ENCODE results near the gene NR2F6.

The NR2F6 gene

GRCh38 chr19:17215127-17215971 is 30.4 kb downstream of the NR2F6 start, which contains the start of gene USE1:
TSS of gene USE1 (plus strand) at chr19:17215357. CDS start at chr19:17215406, 49 bp downstream.
- Mint-ChIP-seq H3K4me3 (peak within 1 kb of the TSS; percentile 80), H3K4me1 (peaks cover 20% of the 10 kb centered on the region), H3K9me3 (no peaks in the 10 kb centered on the region), H3K36me3 (ENCODE audit: low read depth) (peaks cover 23% of the 10 kb centered on the region), H3K27ac (peak within 1 kb of the TSS; percentile 79), H3K27me3 (no peaks in the 10 kb centered on the region)
- DNase-seq: peak; percentile 84
- peak; percentile 95 for ATAC-seq

DNA sequence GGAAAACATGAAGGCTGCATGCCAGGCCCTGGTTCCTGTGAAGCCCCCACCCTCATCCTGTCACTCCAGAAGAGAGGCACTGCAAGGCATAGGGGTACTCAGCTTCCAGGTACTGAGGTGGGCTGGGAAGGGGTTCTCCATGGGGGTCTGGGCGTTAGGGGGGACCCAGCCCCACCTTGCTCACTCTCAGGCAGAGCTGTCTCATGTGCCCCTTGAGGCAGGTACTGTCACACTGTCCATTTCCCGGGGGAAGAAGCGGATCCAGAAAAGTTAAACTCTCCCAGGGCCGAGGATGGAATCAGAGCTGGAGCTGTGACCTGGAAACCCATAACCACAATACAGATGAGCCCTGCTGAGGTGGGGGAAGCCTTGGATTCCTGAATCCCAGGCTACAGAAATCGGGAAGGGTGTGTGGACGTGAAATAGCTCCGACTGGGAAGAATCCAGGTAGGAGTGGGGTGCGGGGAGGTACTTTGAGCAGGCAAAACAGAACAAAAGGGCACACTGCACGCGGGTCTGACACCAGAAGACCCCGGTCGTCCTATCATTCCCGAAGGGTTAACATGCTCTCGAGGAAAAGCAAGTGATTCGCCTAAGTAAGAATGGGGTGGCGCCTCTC is 31.1 kb downstream of the NR2F6 start:
- H3K4me1 Mint-ChIP-seq: peaks cover 22% of the 10 kb centered on the region
- H3K36me3 Mint-ChIP-seq (ENCODE audit: low read depth): peaks cover 25% of the 10 kb centered on the region
- ATAC-seq (no peak), DNase-seq (no peak)
- no peaks in the 10 kb centered on the region for H3K27me3 Mint-ChIP-seq
- peak overlapping the region; percentile 80 for H3K4me3 Mint-ChIP-seq
- no peaks in the 10 kb centered on the region for H3K9me3 Mint-ChIP-seq
- H3K27ac Mint-ChIP-seq: peak overlapping the region; percentile 79

GRCh38 chr19:17213334-17213733 is 32.4 kb downstream of the NR2F6 start:
- Mint-ChIP-seq H3K27me3 (no peaks in the 10 kb centered on the region), H3K36me3 (ENCODE audit: low read depth) (peaks cover 26% of the 10 kb centered on the region), H3K4me1 (peaks cover 30% of the 10 kb centered on the region), H3K4me3 (no peak overlapping the region), H3K27ac (no peak overlapping the region), H3K9me3 (no peaks in the 10 kb centered on the region)
- DNase-seq (no peak), ATAC-seq (no peak)

- DNase-seq (no peak), ATAC-seq (no peak)
- Mint-ChIP-seq H3K9me3 (no peaks in the 10 kb centered on the region), H3K27me3 (no peaks in the 10 kb centered on the region), H3K36me3 (ENCODE audit: low read depth) (peaks cover 19% of the 10 kb centered on the region), H3K4me1 (peaks cover 29% of the 10 kb centered on the region), H3K4me3 (no peak overlapping the region), H3K27ac (no peak overlapping the region)
Observed at GRCh38 chr19:17211547-17212446, 33.9 kb downstream of the NR2F6 start.

DNA sequence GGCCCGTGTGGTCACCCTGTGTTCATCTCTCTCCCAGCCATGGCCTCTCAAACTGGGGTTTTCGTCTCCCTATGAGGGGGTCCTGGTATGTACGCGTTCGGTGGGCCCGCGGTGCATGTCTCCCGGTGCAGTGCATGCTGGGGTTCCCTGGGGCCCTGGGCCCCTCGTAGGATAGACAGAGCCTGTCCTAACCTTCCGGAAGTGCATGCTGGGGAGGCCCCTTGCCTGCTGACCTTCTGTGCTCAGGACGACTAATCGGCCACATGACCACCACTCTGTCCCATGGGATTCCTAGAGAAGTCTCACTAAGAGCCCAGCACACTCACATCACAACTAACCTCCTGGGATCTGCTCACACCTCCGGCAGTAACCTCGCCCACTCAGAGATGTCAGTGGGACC is 35.4 kb downstream of the NR2F6 start:
- Mint-ChIP-seq H3K4me3 (no peak overlapping the region), H3K27ac (no peak overlapping the region), H3K36me3 (ENCODE audit: low read depth) (peaks cover 14% of the 10 kb centered on the region), H3K9me3 (no peaks in the 10 kb centered on the region), H3K27me3 (no peaks in the 10 kb centered on the region), H3K4me1 (peaks cover 19% of the 10 kb centered on the region)
- ATAC-seq (no peak), DNase-seq (no peak)

DNA sequence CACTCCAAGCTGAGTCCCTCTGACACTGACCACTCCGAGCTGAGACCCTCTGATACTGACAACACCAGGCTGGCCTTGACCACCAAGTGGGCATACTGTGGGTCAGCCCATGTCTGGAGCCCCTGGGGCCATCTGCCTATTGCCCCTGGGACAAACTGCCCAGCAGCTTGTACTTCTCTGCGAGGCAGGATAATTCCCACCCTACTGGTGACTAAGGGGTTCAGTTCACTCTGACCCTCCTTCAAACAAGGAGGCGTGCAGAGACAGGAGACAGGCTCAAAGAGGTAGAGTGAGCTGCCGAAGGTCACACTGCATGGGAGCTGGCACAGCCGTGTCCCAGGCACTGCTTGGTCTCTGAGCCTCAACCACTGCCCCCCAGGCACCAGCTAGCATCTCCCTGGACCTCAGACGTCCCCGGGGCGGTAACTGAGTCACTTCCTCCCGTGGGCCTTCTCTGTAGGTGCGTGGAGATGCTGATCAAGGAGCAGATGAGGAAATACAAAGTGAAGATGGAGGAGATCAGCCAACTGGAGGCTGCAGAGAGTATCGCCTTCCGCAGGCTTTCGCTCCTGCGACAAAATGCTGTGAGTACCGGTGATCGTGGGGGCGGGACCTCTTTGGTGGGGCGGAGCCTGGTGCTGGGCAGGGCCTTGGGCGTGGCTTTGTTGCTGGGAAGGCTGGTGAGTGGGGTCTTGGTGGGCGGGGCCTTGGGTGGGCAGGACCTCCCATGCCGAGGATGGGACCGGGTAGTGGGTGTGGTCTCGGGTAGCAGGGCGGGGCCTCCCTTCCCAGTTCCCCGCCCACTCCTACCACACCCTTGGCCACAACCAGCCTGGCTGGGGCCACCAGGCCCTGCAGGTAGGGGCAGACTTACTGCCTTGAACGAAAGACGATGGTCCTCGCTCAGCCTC is 36.3 kb downstream of the NR2F6 start:
- peak; percentile 17 for ATAC-seq
- no peaks in the 10 kb centered on the region for H3K27me3 Mint-ChIP-seq
- no peak overlapping the region for H3K4me3 Mint-ChIP-seq
- peaks cover 12% of the 10 kb centered on the region for H3K4me1 Mint-ChIP-seq
- H3K9me3 Mint-ChIP-seq: no peaks in the 10 kb centered on the region
- H3K27ac Mint-ChIP-seq: peak overlapping the region; percentile 65
- DNase-seq: peak; percentile 63
- peaks cover 14% of the 10 kb centered on the region for H3K36me3 Mint-ChIP-seq (ENCODE audit: low read depth)

- Mint-ChIP-seq H3K36me3 (ENCODE audit: low read depth) (peaks cover 14% of the 10 kb centered on the region), H3K27ac (no peak overlapping the region), H3K4me3 (no peak overlapping the region), H3K9me3 (no peaks in the 10 kb centered on the region), H3K4me1 (peaks cover 10% of the 10 kb centered on the region), H3K27me3 (no peaks in the 10 kb centered on the region)
- DNase-seq (no peak), ATAC-seq (no peak)
Observed at GRCh38 chr19:17206736-17207581, 38.8 kb downstream of the NR2F6 start.

DNA sequence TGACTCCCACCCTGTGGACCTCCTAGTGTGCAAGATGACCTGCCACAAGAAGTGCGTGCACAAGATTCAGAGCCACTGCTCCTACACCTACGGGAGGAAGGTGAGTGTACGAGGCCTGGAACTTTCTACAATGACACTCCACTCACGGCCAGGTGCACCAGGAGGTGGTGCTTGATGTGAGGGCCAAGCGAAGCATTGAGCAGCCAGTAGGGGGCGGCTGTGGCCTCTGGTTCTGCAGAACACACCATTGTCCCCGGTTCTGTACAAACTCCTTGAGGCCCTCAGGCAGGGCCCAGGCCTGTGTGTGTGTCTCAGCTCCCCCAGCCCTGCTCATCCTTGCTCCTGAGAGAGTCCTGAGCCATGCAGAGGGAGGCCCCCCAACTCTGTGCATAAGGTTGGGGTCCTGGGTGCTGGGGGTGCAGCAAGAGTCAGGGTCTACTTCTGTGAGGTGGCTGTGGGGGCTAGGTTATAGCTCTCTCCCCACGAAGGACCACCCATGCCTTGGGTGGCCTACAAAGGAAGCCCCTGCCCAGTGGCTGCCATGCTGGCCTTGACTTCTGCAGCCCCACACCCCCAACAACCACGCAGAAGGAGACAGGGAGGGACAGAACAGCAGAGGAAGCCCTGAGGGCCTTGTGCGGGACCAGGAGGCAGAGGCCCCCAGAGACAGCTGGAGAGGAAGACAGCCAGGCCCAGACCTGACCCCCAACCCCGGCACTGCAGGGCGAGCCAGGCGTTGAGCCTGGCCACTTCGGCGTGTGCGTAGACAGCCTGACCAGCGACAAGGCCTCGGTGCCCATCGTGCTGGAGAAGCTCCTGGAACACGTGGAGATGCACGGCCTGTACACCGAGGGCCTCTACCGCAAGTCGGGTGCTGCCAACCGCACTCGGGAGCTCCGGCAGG is 40.2 kb downstream of the NR2F6 start:
- Mint-ChIP-seq H3K36me3 (ENCODE audit: low read depth) (peaks cover 23% of the 10 kb centered on the region), H3K27ac (no peak overlapping the region), H3K4me1 (peaks cover 10% of the 10 kb centered on the region)

GRCh38 chr19:17202713-17203112 is 43.0 kb downstream of the NR2F6 start:
- Mint-ChIP-seq H3K4me1 (no peaks in the 10 kb centered on the region), H3K27me3 (no peaks in the 10 kb centered on the region), H3K36me3 (ENCODE audit: low read depth) (peaks cover 26% of the 10 kb centered on the region), H3K9me3 (no peaks in the 10 kb centered on the region), H3K27ac (no peak overlapping the region), H3K4me3 (no peak overlapping the region)
- DNase-seq (no peak), ATAC-seq (no peak)

More for the DNA sequence above, 40.2 kb downstream of the NR2F6 start:
- ATAC-seq: peak; percentile 31
- DNase-seq: peak; percentile 60
- Mint-ChIP-seq H3K27me3 (no peaks in the 10 kb centered on the region), H3K4me3 (no peak overlapping the region), H3K9me3 (no peaks in the 10 kb centered on the region)

GRCh38 chr19:17202249-17202648 is 43.5 kb downstream of the NR2F6 start:
- ATAC-seq (peak; percentile 45), DNase-seq (peak; percentile 32)
- Mint-ChIP-seq H3K9me3 (no peaks in the 10 kb centered on the region), H3K36me3 (ENCODE audit: low read depth) (peaks cover 27% of the 10 kb centered on the region), H3K4me3 (no peak overlapping the region), H3K27me3 (no peaks in the 10 kb centered on the region), H3K4me1 (no peaks in the 10 kb centered on the region), H3K27ac (no peak overlapping the region)

DNA sequence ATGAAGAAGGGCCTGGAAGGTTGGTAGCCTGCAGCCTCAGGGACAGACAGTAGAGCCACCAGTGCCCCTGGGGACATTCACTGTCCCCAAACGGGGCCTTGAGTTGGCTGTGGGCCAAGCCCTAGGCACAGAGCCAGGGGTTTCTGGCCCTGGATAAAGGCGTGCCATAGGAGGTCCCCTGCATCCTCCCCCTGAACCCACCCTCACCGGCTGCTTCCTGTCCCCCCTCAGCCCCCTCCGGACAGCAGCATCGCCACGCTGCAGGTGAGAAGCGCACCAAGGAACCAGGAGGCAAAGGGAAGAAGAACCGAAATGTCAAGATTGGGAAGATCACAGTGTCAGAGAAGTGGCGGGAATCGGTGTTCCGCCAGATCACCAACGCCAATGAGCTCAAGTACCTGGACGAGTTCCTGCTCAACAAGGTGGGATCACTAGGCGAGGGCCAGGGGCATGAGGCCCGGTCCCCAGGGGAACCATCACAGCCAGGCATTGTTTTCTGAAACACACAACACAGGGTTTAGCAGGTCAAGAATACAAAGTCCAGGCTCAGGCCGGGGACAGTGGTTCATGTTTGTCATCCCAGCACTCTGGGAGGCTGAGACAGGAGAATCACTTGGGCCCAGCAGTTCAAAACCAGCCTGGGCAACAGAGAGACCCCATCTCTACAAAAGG is 45.2 kb downstream of the NR2F6 start:
- Mint-ChIP-seq H3K4me3 (no peak overlapping the region), H3K27me3 (no peaks in the 10 kb centered on the region), H3K4me1 (no peaks in the 10 kb centered on the region), H3K9me3 (no peaks in the 10 kb centered on the region), H3K27ac (no peak overlapping the region), H3K36me3 (ENCODE audit: low read depth) (peaks cover 36% of the 10 kb centered on the region)
- ATAC-seq (no peak), DNase-seq (no peak)

GRCh38 chr19:17197666-17198065 is 48.1 kb downstream of the NR2F6 start:
- Mint-ChIP-seq H3K4me3 (no peak overlapping the region), H3K27me3 (no peaks in the 10 kb centered on the region), H3K27ac (no peak overlapping the region), H3K9me3 (no peaks in the 10 kb centered on the region), H3K4me1 (no peaks in the 10 kb centered on the region), H3K36me3 (ENCODE audit: low read depth) (peaks cover 39% of the 10 kb centered on the region)
- no peak for DNase-seq
- ATAC-seq: no peak

Data from activated naive CD8-positive, alpha-beta T cell treated with anti-CD3 and anti-CD28 coated beads, Interleukin-2, amount 50 U/mL, for 24 hours (primary cell).